GM12878 (cell line): ENCODE results near the gene SEMA7A. TPM values are rescaled to one million over a fixed set of nuclear protein-coding genes. Genes with fewer than 3 reads are reported as not detected.

Experiments
- ATAC-seq: fragments of 200-7000 bp; cut with Tn5 transposase; 3 replicates; pipeline ENCODE4 v1.9.1; 2020; ENCODE audit warnings: mild to moderate bottlenecking, moderate library complexity
- BruUV-seq: library from RNA; stranded (reverse); fragments of 400-500 nt; replicated peaks from 2 replicates; lab custom pipeline; 2021; lab: Mats Ljungman, UMichigan
- CTCF ChIA-PET: fragments of 300-600 bp; sonication (Branson Sonifier 250); formaldehyde crosslinking; extraction: SDS; loops from one replicate; lab custom pipeline; 2021; ENCODE audit warnings: inconsistent platforms; lab: Yijun Ruan, JAX
- POLR2A ChIA-PET: fragments of 350-600 bp; formaldehyde crosslinking; extraction: SDS; loops from one replicate; lab custom pipeline; 2021; ENCODE audit warnings: inconsistent platforms; lab: Charles Lee
- RAD21 ChIA-PET: fragments of 300-600 bp; sonication (Branson Sonifier 250); formaldehyde crosslinking; loops from one replicate; lab custom pipeline; 2023; ENCODE audit warnings: antibody characterized with exemption; ENCODE audit not compliant: unreplicated experiment; lab: Charles Lee
- SMC1A ChIA-PET: fragments of 300-600 bp; sonication (Branson Sonifier 250); formaldehyde crosslinking; loops from one replicate; lab custom pipeline; 2023; ENCODE audit not compliant: unreplicated experiment, uncharacterized antibody; lab: Charles Lee
- DNase-seq: peaks from one replicate; pipeline ENCODE4 v3.0.0-alpha.2; 2011; ENCODE audit warnings: low read depth, low spot score
- FAIRE-seq: peaks from 3 replicates; lab custom pipeline; 2011; peaks lifted over from hg19 to GRCh38; lab: Jason Lieb, UNC
- H2AFZ ChIP-seq: 2 replicates; pipeline ENCODE4 v1.6.0; 2011; ENCODE audit warnings: low read depth, low read length, control low read depth; ENCODE audit not compliant: control insufficient read depth
- H3K27ac ChIP-seq: 2 replicates; pipeline ENCODE4 v1.5.1; 2011; ENCODE audit warnings: control low read depth; ENCODE audit not compliant: control insufficient read depth, insufficient read depth
- H3K27me3 ChIP-seq, 2 experiments: replicated peaks in 1 of 2; 2 replicates each; pipeline versions ENCODE4 v1.6.0 to v1.6.1; 2011; ENCODE audit warnings: low read length in 1 of 2; ENCODE audit not compliant: control insufficient read depth in 2 of 2, insufficient read depth in 2 of 2
- H3K36me3 ChIP-seq, 2 experiments: 2 replicates each; pipeline ENCODE4 v1.5.1; 2011; ENCODE audit warnings: low read length in 1 of 2; ENCODE audit not compliant: control insufficient read depth in 2 of 2, insufficient read depth in 2 of 2
- H3K4me1 ChIP-seq: 2 replicates; pipeline ENCODE4 v1.6.1; 2011; ENCODE audit warnings: mild to moderate bottlenecking, low read length, moderate library complexity, mixed read lengths; ENCODE audit not compliant: control insufficient read depth, insufficient read depth
- H3K4me2 ChIP-seq: 2 replicates; pipeline ENCODE4 v1.6.0; 2011; ENCODE audit warnings: control low read depth; ENCODE audit not compliant: control insufficient read depth, insufficient read depth
- H3K4me3 ChIP-seq: fragments of 200-600 bp; sonication (generic); 2 replicates; pipeline ENCODE4 v1.5.1; 2016
- H3K79me2 ChIP-seq: 2 replicates; pipeline ENCODE4 v1.6.0; 2011; ENCODE audit warnings: low read length; ENCODE audit not compliant: control insufficient read depth, insufficient read depth
- H3K9ac ChIP-seq: 2 replicates; pipeline ENCODE4 v1.8.0; 2011; ENCODE audit warnings: low read length, control low read depth, mixed read lengths; ENCODE audit not compliant: control insufficient read depth, insufficient read depth
- H3K9me3 ChIP-seq: replicated peaks from 3 replicates; pipeline ENCODE4 v1.5.1; 2011; ENCODE audit warnings: mild to moderate bottlenecking, low read length; ENCODE audit not compliant: control insufficient read depth, insufficient read depth
- H4K20me1 ChIP-seq: 2 replicates; pipeline ENCODE4 v1.6.0; 2011; ENCODE audit not compliant: control insufficient read depth, insufficient read depth
- CBX5 ChIP-seq: sonication (generic); IDR thresholded peaks from 2 replicates; pipeline ENCODE4 v1.6.1; 2016; ENCODE audit warnings: low read depth, moderate library complexity, mild to moderate bottlenecking, inconsistent platforms
- EED ChIP-seq: sonication (generic); IDR thresholded peaks from 2 replicates; pipeline ENCODE4 v1.6.1; 2016; ENCODE audit warnings: antibody characterized with exemption, low read depth
- GATAD2B ChIP-seq: fragments of 450-650 bp; conservative IDR thresholded peaks from 2 replicates; pipeline ENCODE4 v1.6.1; 2017; ENCODE audit warnings: low read depth, mild to moderate bottlenecking, moderate library complexity
- IKZF1 ChIP-seq: fragments of 450-650 bp; conservative IDR thresholded peaks from 2 replicates; pipeline ENCODE4 v1.6.1; 2017; ENCODE audit warnings: antibody characterized with exemption, mild to moderate bottlenecking
- IKZF2 ChIP-seq, 2 experiments: fragments of 450-650 bp; IDR thresholded peaks; 2 replicates each; pipeline ENCODE4 v1.6.1; 2017; ENCODE audit warnings: mild to moderate bottlenecking in 2 of 2, moderate library complexity in 2 of 2
- JUNB ChIP-seq: IDR thresholded peaks from 2 replicates; pipeline ENCODE4 v1.6.1; 2016; ENCODE audit warnings: antibody characterized with exemption, mild to moderate bottlenecking
- MEF2A ChIP-seq: IDR thresholded peaks from 2 replicates; pipeline ENCODE4 v1.6.1; 2011; ENCODE audit warnings: low read depth, mild to moderate bottlenecking, low read length, moderate library complexity; ENCODE audit not compliant: insufficient read depth
- MEF2B ChIP-seq: fragments of 450-650 bp; IDR thresholded peaks from 2 replicates; pipeline ENCODE4 v1.6.1; 2018; ENCODE audit warnings: mild to moderate bottlenecking, moderate library complexity; ENCODE audit not compliant: partially characterized antibody, poor library complexity, severe bottlenecking
- MTA2 ChIP-seq: fragments of 450-650 bp; IDR thresholded peaks from 2 replicates; pipeline ENCODE4 v1.6.1; 2016; ENCODE audit warnings: low read depth, mild to moderate bottlenecking, moderate library complexity
- NBN ChIP-seq: fragments of 450-650 bp; IDR thresholded peaks from 2 replicates; pipeline ENCODE4 v1.6.1; 2016
- PAX5 ChIP-seq: IDR thresholded peaks from 2 replicates; pipeline ENCODE4 v1.6.1; 2011; ENCODE audit warnings: low read depth, low read length, borderline replicate concordance
- PML ChIP-seq: IDR thresholded peaks from 2 replicates; pipeline ENCODE4 v1.6.1; 2012; ENCODE audit warnings: low read length, inconsistent platforms
- RUNX3 ChIP-seq: IDR thresholded peaks from 2 replicates; pipeline ENCODE4 v1.6.1; 2012; ENCODE audit warnings: low read length, inconsistent platforms
- SMARCA5 ChIP-seq: fragments of 450-650 bp; IDR thresholded peaks from 2 replicates; pipeline ENCODE4 v1.6.1; 2017; ENCODE audit warnings: mild to moderate bottlenecking
- SRF ChIP-seq, 2 experiments: IDR thresholded peaks; 2 replicates each; pipeline ENCODE4 v1.6.1; 2011; ENCODE audit warnings: low read depth in 2 of 2, low read length in 2 of 2, mild to moderate bottlenecking in 1 of 2, moderate library complexity in 1 of 2
- ZBED1 ChIP-seq: IDR thresholded peaks from 2 replicates; pipeline ENCODE4 v1.6.1; 2016; ENCODE audit warnings: borderline replicate concordance
- ZNF217 ChIP-seq: fragments of 450-650 bp; IDR thresholded peaks from 2 replicates; pipeline ENCODE4 v1.6.1; 2017; ENCODE audit warnings: antibody characterized with exemption, mild to moderate bottlenecking
- ZZZ3 ChIP-seq: IDR thresholded peaks from 2 replicates; pipeline ENCODE4 v1.6.1; 2011; ENCODE audit warnings: low read depth; ENCODE audit not compliant: control insufficient read depth, insufficient read length
- WGBS: methylation state at CpG from one replicate; pipeline ENCODE4 v1.1.6; 2016; ENCODE audit warnings: low lambda C conversion rate; ENCODE audit not compliant: insufficient replicate concordance, insufficient coverage; ENCODE audit errors: missing lambda C conversion rate; 5-methylcytosine and 5-hydroxymethylcytosine counted together
- in situ Hi-C: fragments of 300-500 bp; cut with MboI; formaldehyde crosslinking; loops from 9 replicates; pipeline ENCODE4 v1.14.3; 2018; ENCODE audit warnings: mixed read lengths
- intact Hi-C: fragments of 100-400 bp; cut with micrococcal nuclease; formaldehyde crosslinking; loops from one replicate; pipeline ENCODE4 v1.14.2; 2022; ENCODE audit not compliant: unreplicated experiment
- polyA plus RNA-seq, 11 experiments: library from polyadenylated mRNA; depleted of rRNA in 4 of 11; unstranded in 6 of 11; stranded (reverse) in 5 of 11; fragments of >200 nt; fragmentation: Nextera tagmentation in 4 of 11; fragmentation: Illumina TruSeq in 1 of 11; extraction: Ambion mirVana in 4 of 11; extraction: Trizol in 1 of 11; gene quantifications; 1 replicate in 1 of 11; 2 replicates in 10 of 11; pipeline versions ENCODE4 v1.2.1 to v1.2.3, GENCODE V29; 2011 to 2016; ENCODE audit warnings: inconsistent platforms in 2 of 11, missing spikeins in 2 of 11, low read depth in 1 of 11
- total RNA-seq, 4 experiments: library from RNA; depleted of rRNA in 3 of 4; stranded (reverse); fragments of >200 nt in 3 of 4; fragmentation: Illumina TruSeq in 1 of 4; extraction: Trizol in 1 of 4; gene quantifications; 2 replicates each; pipeline versions ENCODE4 v1.2.1 to v1.2.3, GENCODE V29; 2013 to 2021
- TF ChIP-seq, protein P1 (sequence below): IDR thresholded peaks from 2 replicates; pipeline ENCODE4 v1.6.1; 2011; ENCODE audit warnings: borderline replicate concordance, low read depth, mild to moderate bottlenecking, moderate library complexity, low read length; ENCODE audit not compliant: insufficient read depth, poor library complexity, severe bottlenecking
- TF ChIP-seq, protein P2 (sequence below): fragments of 450-650 bp; IDR thresholded peaks from 2 replicates; pipeline ENCODE4 v1.6.1; 2017; ENCODE audit warnings: borderline replicate concordance

SEMA7A gene
- total and polyA plus RNA-seq, 10 of the 15 experiments (the other 5 are each of a cell fraction or from before 2014, with no cell fraction given), result 0.08 to 112 (median 53.5) TPM

DNA sequence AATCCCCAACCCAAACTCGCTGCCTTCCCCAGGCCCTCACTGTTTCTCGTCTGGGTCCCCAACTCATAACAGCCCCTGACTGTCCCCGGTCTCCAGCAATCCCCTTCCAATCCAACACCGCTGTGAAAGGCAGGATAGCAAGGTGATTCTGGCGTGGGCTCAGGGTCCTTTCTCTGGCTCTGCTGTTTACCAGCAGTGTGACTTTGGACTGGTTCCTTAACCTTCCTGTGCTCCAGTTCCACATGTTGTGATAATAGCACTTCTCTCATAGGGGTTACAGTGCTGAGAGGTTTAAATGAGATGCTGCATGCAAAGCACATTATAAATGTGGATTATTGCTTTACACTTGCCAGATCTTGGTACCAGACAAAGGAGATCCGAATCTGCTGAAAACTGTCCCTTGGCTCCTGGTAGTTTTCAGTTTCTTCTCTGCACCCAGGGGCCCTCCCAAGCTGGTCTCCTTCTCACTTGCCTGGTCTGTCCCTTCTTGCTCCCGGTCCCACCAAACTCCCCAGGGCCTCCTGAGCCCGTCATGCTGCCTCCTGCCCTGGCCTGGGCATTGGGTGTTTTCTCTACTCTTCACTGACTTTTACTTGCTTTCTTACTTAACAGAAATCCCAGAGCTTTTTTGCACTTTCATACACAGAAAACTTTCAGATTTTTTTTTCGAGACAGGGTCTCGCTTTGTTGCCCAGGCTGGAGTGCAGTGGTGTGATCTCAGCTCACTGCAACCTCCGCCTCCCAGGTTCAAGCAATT lies 39.5 kb downstream of the SEMA7A start:
- in situ Hi-C loops, result no loop called here
- ATAC-seq, result peak; percentile 15
- SMC1A ChIA-PET, result interaction anchor here (0.7 to 12.5 kb wide), 6 partner anchors 10 to 67 kb away, joined by 3 to 336 read pairs (median 26); partner anchors contain the start of gene UBL7
- TF ChIP-seq PML (no peak), RUNX3 (no peak), MTA2 (peak; percentile 20; the same call in 1 of the 2 replicates), ZNF217 (no peak), SRF (IDR thresholded peaks at IDR 0.05; ENCODE audit: low read depth in 2 of 2, low read length in 2 of 2) (no peak), ZBED1 (peak; percentile 39; the same call in 1 of the 2 replicates), MEF2A (no peak), GATAD2B (no peak), NBN (0 out of 2 replicates have a peak, but pooled peaks have one; percentile 25), IKZF2 (IDR thresholded peaks at IDR 0.05) (peak; percentile 52 to 59; a peak in 2 of 4 replicates), ZZZ3 (no peak), IKZF1 (peak; percentile 45), PAX5 (0 out of 2 replicates have a peak, but pooled peaks have one; percentile 6), SMARCA5 (peak; percentile 61; the same call in 1 of the 2 replicates), JUNB (no peak), EED (peak; percentile 63), CBX5 (no peak), MEF2B (peak; percentile 87)
- TF ChIP-seq, protein P1, sequence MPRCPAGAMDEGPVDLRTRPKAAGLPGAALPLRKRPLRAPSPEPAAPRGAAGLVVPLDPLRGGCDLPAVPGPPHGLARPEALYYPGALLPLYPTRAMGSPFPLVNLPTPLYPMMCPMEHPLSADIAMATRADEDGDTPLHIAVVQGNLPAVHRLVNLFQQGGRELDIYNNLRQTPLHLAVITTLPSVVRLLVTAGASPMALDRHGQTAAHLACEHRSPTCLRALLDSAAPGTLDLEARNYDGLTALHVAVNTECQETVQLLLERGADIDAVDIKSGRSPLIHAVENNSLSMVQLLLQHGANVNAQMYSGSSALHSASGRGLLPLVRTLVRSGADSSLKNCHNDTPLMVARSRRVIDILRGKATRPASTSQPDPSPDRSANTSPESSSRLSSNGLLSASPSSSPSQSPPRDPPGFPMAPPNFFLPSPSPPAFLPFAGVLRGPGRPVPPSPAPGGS, result peak; percentile 58
- TF ChIP-seq, protein P2, sequence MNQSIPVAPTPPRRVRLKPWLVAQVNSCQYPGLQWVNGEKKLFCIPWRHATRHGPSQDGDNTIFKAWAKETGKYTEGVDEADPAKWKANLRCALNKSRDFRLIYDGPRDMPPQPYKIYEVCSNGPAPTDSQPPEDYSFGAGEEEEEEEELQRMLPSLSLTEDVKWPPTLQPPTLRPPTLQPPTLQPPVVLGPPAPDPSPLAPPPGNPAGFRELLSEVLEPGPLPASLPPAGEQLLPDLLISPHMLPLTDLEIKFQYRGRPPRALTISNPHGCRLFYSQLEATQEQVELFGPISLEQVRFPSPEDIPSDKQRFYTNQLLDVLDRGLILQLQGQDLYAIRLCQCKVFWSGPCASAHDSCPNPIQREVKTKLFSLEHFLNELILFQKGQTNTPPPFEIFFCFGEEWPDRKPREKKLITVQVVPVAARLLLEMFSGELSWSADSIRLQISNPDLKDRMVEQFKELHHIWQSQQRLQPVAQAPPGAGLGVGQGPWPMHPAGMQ, result no peak

More for the DNA sequence above, 39.5 kb downstream of the SEMA7A start:
- Histone ChIP-seq H3K9me3 (no peaks in the 10 kb centered on the region), H3K27ac (peak overlapping the region; percentile 100), H3K4me2 (peak overlapping the region; percentile 36), H3K36me3 (no peaks in the 10 kb centered on the region), H3K27me3 (no peaks in the 10 kb centered on the region), H4K20me1 (no peaks in the 10 kb centered on the region), H3K79me2 (peaks cover 51% of the 10 kb centered on the region), H2AFZ (no peak overlapping the region), H3K9ac (peak overlapping the region; percentile 50), H3K4me1 (peaks cover 87% of the 10 kb centered on the region), H3K4me3 (no peak overlapping the region; the same call in 1 of the 2 replicates)
- no peak for FAIRE-seq
- no peak for DNase-seq
- CTCF ChIA-PET, result interaction anchor here (0.9 to 15.7 kb wide), 8 partner anchors 10 to 45 kb away, joined by 3 to 226 read pairs (median 4); no protein-coding TSS in a partner anchor
- WGBS, result 13% methylated on average over 11 of the region's 11 CpGs
- no TSS peak for BruUV-seq
- POLR2A ChIA-PET, result interaction anchor here (0.5 to 6.2 kb wide), 12 partner anchors 9 to 478 kb away, joined by 3 to 171 read pairs (median 6); partner anchors contain the start of gene SEMA7A
- intact Hi-C loops, result loop anchor here (1.0 to 10.0 kb wide), 2 partner anchors 9 to 741 kb away; no protein-coding TSS in a partner anchor
- RAD21 ChIA-PET, result interaction anchor here (0.8 to 20.3 kb wide), 6 partner anchors 9 to 394 kb away, joined by 3 to 496 read pairs (median 24); partner anchors contain the start of gene SEMA7A
